Esophagus squamous epithelium (tissue), 5 donors: Measurements from ENCODE around the gene CHKB. TPM values are rescaled to one million over a fixed set of nuclear protein-coding genes. Genes with fewer than 3 reads are reported as not detected.

ENCODE experiments used
- DNase-seq: peaks from one replicate; lab custom pipeline; 2025; lab: John Stamatoyannopoulos, UW
- H3K27ac ChIP-seq, 4 donors: fragments of 200-600 bp; sonication (generic); one replicate each; pipeline ENCODE4 v1.5.1; 2016 to 2019; ENCODE audit warnings: mild to moderate bottlenecking in 1 of 4
- H3K27me3 ChIP-seq, 4 donors: fragments of 200-600 bp; sonication (generic); 1 replicate in 3 of 4; 2 replicates in 1 of 4; pipeline versions ENCODE4 v1.5.1 to v1.6.0; 2017 to 2021; ENCODE audit warnings: antibody characterized with exemption in 1 of 4
- H3K36me3 ChIP-seq, 3 donors: fragments of 200-600 bp; sonication (generic); one replicate each; pipeline ENCODE4 v1.5.1; 2016 to 2019
- H3K4me1 ChIP-seq, 3 donors: fragments of 200-600 bp; sonication (generic); one replicate each; pipeline ENCODE4 v1.5.1; 2017 to 2019
- H3K4me3 ChIP-seq, 4 donors: fragments of 200-600 bp; sonication (generic); 1 replicate in 3 of 4; 2 replicates in 1 of 4; pipeline ENCODE4 v1.5.1; 2016 to 2019; ENCODE audit warnings: mild to moderate bottlenecking in 2 of 4, moderate library complexity in 1 of 4
- H3K9me3 ChIP-seq, 3 donors: fragments of 200-600 bp; sonication (generic); one replicate each; pipeline ENCODE4 v1.5.1; 2016 to 2019
- CTCF ChIP-seq, 6 experiments: fragments of 450-650 bp in 4 of 6; fragments of 200-600 bp in 2 of 6; sonication (generic) in 2 of 6; IDR thresholded peaks; one replicate each; pipeline ENCODE4 v1.5.1; 2016 to 2019; ENCODE audit warnings: antibody characterized with exemption in 6 of 6, mild to moderate bottlenecking in 4 of 6, moderate library complexity in 4 of 6
- POLR2A ChIP-seq, 4 donors: fragments of 450-650 bp; IDR thresholded peaks; one replicate each; pipeline ENCODE4 v1.6.1; 2017; ENCODE audit warnings: antibody characterized with exemption in 4 of 4, mild to moderate bottlenecking in 4 of 4, moderate library complexity in 3 of 4
- whole genome bisulfite sequencing, 2 donors: methylation state at CpG; one replicate each; pipeline ENCODE4 v1.1.5; 2018; 5-methylcytosine and 5-hydroxymethylcytosine counted together
- intact Hi-C: fragments of 100-400 bp; cut with DNase I; formaldehyde crosslinking; loops from one replicate; pipeline ENCODE4 v1.15.0; 2022
- total RNA-seq, 4 donors: library from RNA; depleted of rRNA; stranded (reverse); fragments of >200 nt; gene quantifications; one replicate each; pipeline ENCODE4 v1.1.0, GENCODE V29; 2016
- donor health status: DM: yes; HTN: yes; CAD: no.

The CHKB gene
- total RNA-seq, 4 donors from 2014 or later = 16.7 to 51.2 (median 35.4) TPM

DNA sequence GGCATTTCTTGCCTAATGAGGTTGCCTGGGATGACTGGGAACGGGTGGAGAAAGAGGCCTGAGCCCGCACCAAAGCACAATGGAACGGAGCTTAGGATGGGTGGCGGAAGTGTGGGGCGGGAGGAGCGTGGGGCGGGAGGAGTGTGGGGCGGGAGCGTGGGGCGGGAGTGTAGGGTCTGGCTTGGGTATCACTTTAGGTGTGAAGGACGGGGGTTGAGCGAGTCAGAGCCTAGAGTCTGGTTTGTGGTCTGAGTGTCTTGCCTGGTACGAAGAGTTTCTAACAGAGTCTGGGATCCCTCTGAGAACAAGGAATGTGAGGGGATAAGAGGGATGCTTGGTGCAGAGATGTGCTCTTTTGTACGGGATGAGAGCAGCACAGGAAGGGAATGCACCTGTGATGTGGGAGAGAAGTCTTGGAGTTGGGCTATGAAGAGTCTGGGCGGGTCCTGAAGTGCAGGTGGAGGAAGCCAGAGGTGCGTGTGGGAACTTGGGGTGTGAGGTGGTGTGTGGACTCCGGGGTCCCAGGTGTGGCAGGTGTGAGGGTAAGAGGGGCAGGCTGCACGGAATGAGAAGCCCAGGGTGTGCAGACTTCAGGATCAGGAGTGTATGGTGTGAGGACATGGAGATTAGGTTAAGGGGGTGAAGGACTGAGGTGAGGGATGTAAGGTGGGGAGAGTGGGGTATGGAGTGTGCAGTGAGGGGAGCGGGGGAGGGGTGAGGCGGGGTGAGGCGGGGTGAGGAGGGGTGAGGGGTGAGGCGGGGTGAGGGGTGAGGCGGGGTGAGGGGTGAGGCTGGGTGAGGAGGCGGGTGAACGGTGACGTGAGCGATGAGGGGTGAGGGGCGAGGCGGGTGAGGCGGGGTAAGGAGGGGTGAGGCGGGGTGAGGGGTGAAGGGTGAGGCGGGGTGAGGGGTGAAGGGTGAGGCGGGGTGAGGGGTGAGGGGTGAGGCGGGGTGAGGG is 21.0 kb downstream of the CHKB start:
- intact Hi-C loops = no loop called here

DNA sequence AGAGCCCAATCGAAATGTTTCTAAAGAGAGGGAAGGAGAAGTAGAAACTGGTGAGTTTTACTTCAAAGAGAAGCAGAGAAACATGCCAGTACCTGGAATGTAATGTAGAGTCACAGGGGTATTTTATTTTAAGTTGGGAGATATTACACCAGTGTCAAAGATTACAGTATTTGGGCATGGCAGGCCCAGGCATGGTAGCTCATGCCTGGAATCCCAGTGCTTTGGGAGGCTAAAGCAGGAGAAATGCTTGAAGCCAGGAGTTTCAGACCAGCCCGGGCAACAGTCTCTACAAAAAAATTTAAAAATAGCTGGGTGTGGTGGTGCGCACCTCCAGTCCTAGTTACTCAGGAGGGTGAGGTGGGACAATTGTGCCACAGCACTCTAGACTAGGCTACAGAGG is 22.6 kb downstream of the CHKB start:
- no peak for TF ChIP-seq CTCF (IDR thresholded peaks at IDR 0.05)
- TF ChIP-seq POLR2A (IDR thresholded peaks at IDR 0.05) = no peak
- Histone ChIP-seq H3K36me3 (no peaks in the 10 kb centered on the region), H3K9me3 (no peaks in the 10 kb centered on the region), H3K4me3 (no peak overlapping the region), H3K4me1 (peaks cover 0 to 30% (median 14%) of the 10 kb centered on the region in 3 donors), H3K27ac (peak overlapping the region in 3 of 4 donors; percentile 32 to 40 (median 34)), H3K27me3 (no peaks in the 10 kb centered on the region)
- intact Hi-C loops = no loop called here
- DNase-seq = no peak
- WGBS, 2 donors = 33 to 57% methylated on average over 3 of the region's 3 CpGs

More for the DNA sequence above, 21.0 kb downstream of the CHKB start:
- no peaks in the 10 kb centered on the region for H3K9me3 ChIP-seq
- peak overlapping the region in 2 of 4 donors; percentile 21 to 55 for H3K27ac ChIP-seq
- H3K36me3 ChIP-seq = no peaks in the 10 kb centered on the region
- TF ChIP-seq CTCF (IDR thresholded peaks at IDR 0.05) = no peak
- no peak for TF ChIP-seq POLR2A (IDR thresholded peaks at IDR 0.05)
- no peaks in the 10 kb centered on the region for H3K27me3 ChIP-seq
- WGBS, 2 donors = 64 to 66% methylated on average over 18 of the region's 34 CpGs
- no peak overlapping the region for H3K4me3 ChIP-seq
- H3K4me1 ChIP-seq = peaks cover 0 to 30% (median 14%) of the 10 kb centered on the region in 3 donors
- DNase-seq = no peak

DNA sequence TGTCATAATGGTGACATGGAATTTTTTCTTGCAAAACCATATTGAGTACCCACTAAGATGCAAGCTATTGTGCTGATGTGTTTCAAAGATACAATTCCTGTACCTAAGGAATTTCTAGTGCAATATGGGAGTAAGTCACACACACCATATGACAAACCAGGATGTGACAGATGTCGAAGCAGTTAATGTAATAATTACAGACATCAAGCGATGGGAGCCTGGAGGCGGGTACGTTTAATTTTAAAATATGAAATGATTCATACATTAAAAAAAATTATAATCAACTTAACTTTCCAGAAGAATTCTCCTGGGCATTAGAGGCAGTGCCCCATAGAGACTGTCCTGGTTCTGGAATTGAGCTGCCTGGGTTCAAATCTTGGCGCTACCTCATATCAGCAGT is 25.9 kb downstream of the CHKB start:
- WGBS, 2 donors = 78 to 82% methylated on average over 5 of the region's 5 CpGs
- Histone ChIP-seq H3K9me3 (no peaks in the 10 kb centered on the region), H3K4me3 (no peak overlapping the region), H3K27ac (no peak overlapping the region), H3K36me3 (no peaks in the 10 kb centered on the region), H3K4me1 (peaks cover 0 to 9% (median 6%) of the 10 kb centered on the region in 3 donors), H3K27me3 (peaks cover 0 to 1% (median 0%) of the 10 kb centered on the region in 4 donors)
- DNase-seq = no peak
- TF ChIP-seq CTCF (IDR thresholded peaks at IDR 0.05) (no peak), POLR2A (IDR thresholded peaks at IDR 0.05) (no peak)
- intact Hi-C loops = no loop called here

GRCh38 chr22:50553310-50553709 is 29.3 kb downstream of the CHKB start:
- intact Hi-C loops = no loop called here
- H3K4me1 ChIP-seq = peaks cover 0 to 12% (median 0%) of the 10 kb centered on the region in 3 donors
- peaks cover 0 to 30% (median 0%) of the 10 kb centered on the region in 4 donors for H3K27me3 ChIP-seq
- 77 to 90% methylated on average over 8 of the region's 8 CpGs for WGBS, 2 donors
- H3K27ac ChIP-seq = no peak overlapping the region
- no peak for DNase-seq
- no peaks in the 10 kb centered on the region for H3K9me3 ChIP-seq
- TF ChIP-seq POLR2A (IDR thresholded peaks at IDR 0.05) (no peak), CTCF (IDR thresholded peaks at IDR 0.05) (no peak)
- no peaks in the 10 kb centered on the region for H3K36me3 ChIP-seq
- H3K4me3 ChIP-seq = no peak overlapping the region

DNA sequence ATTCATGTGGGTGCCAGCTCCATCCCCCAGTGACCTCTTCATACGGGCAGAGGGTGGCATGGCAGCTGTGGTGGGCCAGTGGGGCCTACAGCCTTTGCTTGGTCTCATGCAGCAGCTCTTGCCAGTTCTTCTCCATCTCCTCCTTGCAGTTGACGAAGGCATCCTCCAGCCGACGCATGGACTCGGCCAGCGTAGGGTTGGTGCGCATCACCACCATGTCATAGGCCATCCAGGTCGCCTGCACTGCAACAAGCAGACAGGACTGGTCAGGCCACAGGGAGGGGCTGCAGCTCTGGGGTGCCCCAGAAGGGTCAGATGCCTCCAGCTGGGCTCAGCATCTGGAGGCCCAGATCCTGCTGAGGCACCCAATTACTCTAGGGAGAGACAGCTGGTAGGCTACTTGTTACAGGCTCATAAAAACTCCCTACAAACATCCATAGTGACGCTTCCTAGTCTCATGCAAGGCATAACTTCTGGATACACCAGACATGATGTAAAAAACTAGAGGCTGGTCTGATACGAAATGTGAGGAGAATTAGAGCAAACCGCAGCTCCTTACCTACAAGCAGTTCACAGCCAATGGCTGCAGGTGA is 31.4 kb downstream of the CHKB start:
- intact Hi-C loops = no loop called here
- 87 to 89% methylated on average over 5 of the region's 11 CpGs for WGBS, 2 donors
- DNase-seq = no peak
- no peaks in the 10 kb centered on the region for H3K9me3 ChIP-seq
- no peaks in the 10 kb centered on the region for H3K36me3 ChIP-seq
- H3K27ac ChIP-seq = no peak overlapping the region
- H3K4me1 ChIP-seq = peaks cover 0 to 31% (median 0%) of the 10 kb centered on the region in 3 donors
- H3K4me3 ChIP-seq = no peak overlapping the region
- H3K27me3 ChIP-seq = peaks cover 0 to 50% (median 0%) of the 10 kb centered on the region in 4 donors
- TF ChIP-seq CTCF (IDR thresholded peaks at IDR 0.05) (no peak), POLR2A (IDR thresholded peaks at IDR 0.05) (no peak)
